Endodermal cell (in vitro differentiated cells): Measurements from ENCODE around the gene LHX6. TPM values are rescaled to one million over a fixed set of nuclear protein-coding genes. Genes with fewer than 3 reads are reported as not detected.
A peak's percentile ranks its signal among the peaks of the same experiment; 100 is the strongest.

Source experiments
- DNase-seq: peaks from one replicate; pipeline ENCODE4 v3.0.0-alpha.2; 2017
- H3K27ac ChIP-seq: 2 replicates; pipeline ENCODE4 v1.5.1; 2013; ENCODE audit warnings: mild to moderate bottlenecking, low read depth, low read length, moderate library complexity
- H3K27me3 ChIP-seq: 2 replicates; pipeline ENCODE4 v1.6.1; 2013; ENCODE audit warnings: mild to moderate bottlenecking, low read length, moderate library complexity; ENCODE audit not compliant: insufficient read depth, control insufficient read depth, poor library complexity, severe bottlenecking
- H3K36me3 ChIP-seq: 2 replicates; pipeline ENCODE4 v1.7.0; 2013; ENCODE audit warnings: mild to moderate bottlenecking, low read length, moderate library complexity; ENCODE audit not compliant: control insufficient read depth, insufficient read depth
- H3K4me1 ChIP-seq: one replicate; pipeline ENCODE4 v1.7.0; 2013; ENCODE audit warnings: low read length; ENCODE audit not compliant: control insufficient read depth, insufficient read depth
- H3K4me3 ChIP-seq: 2 replicates; pipeline ENCODE4 v1.5.1; 2013; ENCODE audit warnings: mild to moderate bottlenecking, low read length, moderate library complexity
- H3K9ac ChIP-seq: 2 replicates; pipeline ENCODE4 v1.6.1; 2013; ENCODE audit warnings: mild to moderate bottlenecking, low read length, moderate library complexity; ENCODE audit not compliant: poor library complexity, severe bottlenecking; ENCODE audit errors: extremely low read depth
- H3K9me3 ChIP-seq: 2 replicates; pipeline ENCODE4 v1.6.1; 2013; ENCODE audit warnings: mild to moderate bottlenecking, low read length, moderate library complexity; ENCODE audit not compliant: control insufficient read depth
- H3K27ac Mint-ChIP-seq: 2 replicates; pipeline ENCODE4 v1.8.0; 2020; ENCODE audit warnings: mixed read lengths
- H3K27me3 Mint-ChIP-seq: 2 replicates; pipeline ENCODE4 v1.8.0; 2021; ENCODE audit warnings: mild to moderate bottlenecking, mixed read lengths; ENCODE audit not compliant: insufficient read depth
- H3K36me3 Mint-ChIP-seq: 2 replicates; pipeline ENCODE4 v1.8.0; 2020; ENCODE audit warnings: low read depth, mixed read lengths
- H3K4me1 Mint-ChIP-seq: 2 replicates; pipeline ENCODE4 v1.8.0; 2020; ENCODE audit warnings: mixed read lengths
- H3K4me3 Mint-ChIP-seq: 2 replicates; pipeline ENCODE4 v1.8.0; 2020; ENCODE audit warnings: mild to moderate bottlenecking, moderate library complexity, mixed read lengths
- H3K9me3 Mint-ChIP-seq: 2 replicates; pipeline ENCODE4 v1.8.0; 2020; ENCODE audit warnings: mild to moderate bottlenecking, mixed read lengths
- CTCF ChIP-seq: fragments of 200-600 bp; sonication (generic); conservative IDR thresholded peaks from 2 replicates; pipeline ENCODE4 v1.5.0; 2021; ENCODE audit warnings: antibody characterized with exemption, mild to moderate bottlenecking
- WGBS, 2 experiments: methylation state at CpG; one replicate each; pipeline versions ENCODE4 v1.1.5 to v1.1.7; 2013; ENCODE audit warnings: missing lambda C conversion rate in 2 of 2, mixed read lengths in 1 of 2; ENCODE audit not compliant: insufficient coverage in 1 of 2, insufficient read length in 1 of 2; 5-methylcytosine and 5-hydroxymethylcytosine counted together
- long read RNA-seq, 4 experiments: library from polyadenylated mRNA in 2 of 4; library from RNA in 1 of 4; library from capped mRNA in 1 of 4; stranded (forward) in 3 of 4; unstranded in 1 of 4; transcript quantifications; one replicate each; pipeline ENCODE4 v2.0.0, GENCODE V29; 2020 to 2021; ENCODE audit warnings: inconsistent platforms in 1 of 4
- polyA plus RNA-seq, 2 experiments: library from polyadenylated mRNA; stranded (reverse); fragments of 50-300 nt; gene quantifications; one replicate each; pipeline ENCODE4 v1.2.3, GENCODE V29; 2013
- total RNA-seq, 2 donors: library from RNA; stranded (reverse); fragmentation: NEBNext Ultra II Directional in 1 of 2; extraction: Animal tissue kit (Norgen Biotek cat#: 25700) in 1 of 2; gene quantifications; 2 replicates in 1 of 2; 3 replicates in 1 of 2; pipeline ENCODE4 v1.2.1, GENCODE V29; 2021

Gene LHX6
- total RNA-seq = under 1 TPM in 1 of 2 donors, not detected in 1; 0.37 TPM
- 1.1 TPM for polyA plus RNA-seq (2013, experiment 1 of 2)
- 0.70 TPM for polyA plus RNA-seq (2013, experiment 2 of 2)
- long read RNA-seq, experiment 1 = 0 reads
- long read RNA-seq, experiment 2 = 0 reads
- long read RNA-seq, experiment 3, partial matches to known transcripts = 1 of 4 reads
- long read RNA-seq, experiment 3, other reads (novel, unspliced or antisense) = 0 of 4 reads
- long read RNA-seq, experiment 4 = 0 reads

GRCh38 chr9:122228568-122229484, at the start of gene LHX6:
LHX6 (minus strand) TSS chr9:122228957; CDS start chr9:122228740, 217 bp downstream.
- Histone ChIP-seq H3K9me3 (no peaks in the 10 kb centered on the region), H3K36me3 (no peaks in the 10 kb centered on the region), H3K27ac (no peak within 1 kb of the TSS), H3K4me1 (no peaks in the 10 kb centered on the region), H3K9ac (no peak within 1 kb of the TSS), H3K27me3 (peaks cover 93% of the 10 kb centered on the region), H3K4me3 (peak within 1 kb of the TSS; percentile 64)
- WGBS, 2 experiments = 6 to 11% methylated on average over 23 to 70 of the region's 70 CpGs
- H3K27me3 Mint-ChIP-seq = peaks cover 51% of the 10 kb centered on the region
- peak; percentile 74 for DNase-seq
- peaks cover 6% of the 10 kb centered on the region for H3K4me1 Mint-ChIP-seq
- peaks cover 9% of the 10 kb centered on the region for H3K9me3 Mint-ChIP-seq
- no peak within 1 kb of the TSS for H3K27ac Mint-ChIP-seq
- no peak within 1 kb of the TSS for H3K4me3 Mint-ChIP-seq
- no peak for TF ChIP-seq CTCF
- H3K36me3 Mint-ChIP-seq = peaks cover 2% of the 10 kb centered on the region

GRCh38 chr9:122277285-122277897, 48.6 kb upstream of the LHX6 start:
- no peak for TF ChIP-seq CTCF
- no peak overlapping the region for H3K4me3 Mint-ChIP-seq
- no peak overlapping the region for H3K27ac ChIP-seq
- peaks cover 64% of the 10 kb centered on the region for H3K36me3 ChIP-seq
- H3K9ac ChIP-seq = no peak overlapping the region
- H3K27me3 ChIP-seq = no peaks in the 10 kb centered on the region
- H3K27me3 Mint-ChIP-seq = no peaks in the 10 kb centered on the region
- peaks cover 67% of the 10 kb centered on the region for H3K36me3 Mint-ChIP-seq
- H3K4me1 ChIP-seq = no peaks in the 10 kb centered on the region
- WGBS, 2 experiments = 95% methylated on average over 4 to 10 of the region's 10 CpGs
- H3K4me1 Mint-ChIP-seq = peaks cover 2% of the 10 kb centered on the region
- no peak overlapping the region for H3K4me3 ChIP-seq
- peaks cover 27% of the 10 kb centered on the region for H3K9me3 ChIP-seq
- no peak for DNase-seq
- peaks cover 19% of the 10 kb centered on the region for H3K9me3 Mint-ChIP-seq
- no peak overlapping the region for H3K27ac Mint-ChIP-seq

GRCh38 chr9:122276096-122276495, 47.3 kb upstream of the LHX6 start:
- Mint-ChIP-seq H3K9me3 (peaks cover 19% of the 10 kb centered on the region), H3K27ac (no peak overlapping the region), H3K4me1 (no peaks in the 10 kb centered on the region), H3K4me3 (no peak overlapping the region), H3K27me3 (no peaks in the 10 kb centered on the region), H3K36me3 (peaks cover 67% of the 10 kb centered on the region)
- Histone ChIP-seq H3K4me3 (no peak overlapping the region), H3K4me1 (no peaks in the 10 kb centered on the region), H3K9me3 (peaks cover 27% of the 10 kb centered on the region), H3K9ac (no peak overlapping the region), H3K36me3 (peaks cover 62% of the 10 kb centered on the region), H3K27ac (no peak overlapping the region), H3K27me3 (no peaks in the 10 kb centered on the region)
- TF ChIP-seq CTCF = no peak
- WGBS, 2 experiments = 93 to 100% methylated on average over 3 to 6 of the region's 7 CpGs
- DNase-seq = no peak
